Myocyte (in vitro differentiated cells): ENCODE data around the gene ARPIN. TPM values are rescaled to one million over a fixed set of nuclear protein-coding genes. Genes with fewer than 3 reads are reported as not detected.
A peak's percentile ranks its signal among the peaks of the same experiment; 100 is the strongest.

ENCODE experiments used
- DNase-seq: peaks from one replicate; pipeline ENCODE4 v3.0.0-alpha.2; 2012; ENCODE audit warnings: low read depth
- microRNA-seq: library from miRNA; unstranded; fragments of <30 nt; microRNA quantifications from one replicate; pipeline ENCODE4, GENCODE V29; 2016
- total RNA-seq: library from RNA; depleted of rRNA; stranded (reverse); fragments of >200 nt; gene quantifications from 2 replicates; pipeline ENCODE4 v1.2.3, GENCODE V29; 2014

ARPIN gene
- total RNA-seq, 1 donor from 2014 or later: 5.6 TPM

DNA sequence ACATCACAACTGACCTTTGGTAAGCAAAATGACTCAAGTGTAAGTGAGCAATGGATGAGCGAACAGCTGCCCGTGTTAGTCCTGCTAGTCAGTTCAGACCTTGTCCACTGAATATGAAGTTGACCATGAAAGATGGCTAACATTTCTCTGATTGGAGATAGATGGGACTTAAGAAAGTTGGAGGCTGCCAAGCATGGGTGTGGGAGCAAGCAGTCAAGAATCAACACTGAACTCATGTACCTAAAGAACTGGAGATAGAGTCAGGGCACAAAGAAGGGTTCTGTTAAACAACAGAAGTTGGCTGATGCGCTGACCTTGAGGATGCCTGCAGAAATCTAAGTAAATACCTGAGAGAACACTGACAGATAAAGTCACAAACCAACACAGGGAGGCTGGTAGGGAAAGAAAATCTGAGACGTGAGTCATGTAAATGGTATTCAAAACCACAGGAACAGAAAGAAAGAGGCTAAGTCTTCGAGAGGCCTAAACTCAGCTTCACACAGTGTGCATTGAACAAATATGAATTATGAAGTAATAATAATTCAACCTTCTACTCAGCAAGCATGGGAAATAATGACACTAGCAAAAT is 67.4 kb downstream of the ARPIN start:
- peak; percentile 91 for DNase-seq

Small RNA genes within 50 kb of the gene (microRNA-seq; reads per million reads assigned to microRNA genes)
- gene MIR5009: not detected
- gene MIR5094: not detected

Other genes starting within 250 kb of the ARPIN start
- 0.05 TPM in 2 replicates for gene PLIN1, start 233.6 kb downstream of the ARPIN start, total RNA-seq
- 7.1 and 7.3 TPM in 2 replicates for gene PEX11A, start 222.2 kb downstream of the ARPIN start, total RNA-seq
- not detected in 2 replicates for gene WDR93, start 222.1 kb downstream of the ARPIN start, total RNA-seq
- 0.75 and 1.0 TPM in 2 replicates for gene MESP1, start 161.7 kb downstream of the ARPIN start, total RNA-seq
- gene MESP2, start 136.6 kb downstream of the ARPIN start, total RNA-seq: 0.24 and 0.42 TPM in 2 replicates
- 6.2 and 6.6 TPM in 2 replicates for gene ANPEP, start 98.1 kb downstream of the ARPIN start, total RNA-seq
- gene AP3S2, start 19.0 kb downstream of the ARPIN start, total RNA-seq: 65.3 and 101 TPM in 2 replicates
- gene ZNF710, start 88.4 kb upstream of the ARPIN start, total RNA-seq: 5.3 and 6.3 TPM in 2 replicates
- 222 and 295 TPM in 2 replicates for gene IDH2, start 189.5 kb upstream of the ARPIN start, total RNA-seq